GM12878 (cell line): ENCODE data around the gene SLC35A2.

Source experiments
- CTCF ChIP-seq, 3 experiments: IDR thresholded peaks in 2 of 3; conservative IDR thresholded peaks in 1 of 3; 2 replicates each; pipeline ENCODE4 v1.5.1; 2011; ENCODE audit warnings: low read depth in 3 of 3, low read length in 3 of 3, mild to moderate bottlenecking in 3 of 3, control low read depth in 2 of 3, moderate library complexity in 2 of 3, inconsistent platforms in 1 of 3, mixed read lengths in 1 of 3; ENCODE audit not compliant: control insufficient read depth in 2 of 3, insufficient read depth in 1 of 3; ENCODE audit errors: extremely low read depth in 1 of 3
- MAX ChIP-seq: IDR thresholded peaks from 2 replicates; pipeline ENCODE4 v1.6.1; 2012; ENCODE audit warnings: low read depth, low read length, improper control_type of control experiment
- TAF1 ChIP-seq: IDR thresholded peaks from 2 replicates; pipeline ENCODE4 v1.6.1; 2011; ENCODE audit warnings: mild to moderate bottlenecking, low read depth, low read length, borderline replicate concordance

GRCh38 chrX:48927123-48927522 is 15.7 kb upstream of the SLC35A2 start:
- TF ChIP-seq CTCF (IDR thresholded peaks at IDR 0.05 in 2 of 3, conservative IDR thresholded peaks at IDR 0.05 in 1 of 3; ENCODE audit: control insufficient read depth in 2 of 3, extremely low read depth in 1 of 3, insufficient read depth in 1 of 3, low read depth in 3 of 3, low read length in 3 of 3) (no peak), TAF1 (no peak), MAX (no peak)
